Measurements from ENCODE around the gene MTMR4. TPM values are rescaled to one million over a fixed set of nuclear protein-coding genes. Genes with fewer than 3 reads are reported as not detected.
A peak's percentile ranks its signal among the peaks of the same experiment; 100 is the strongest.
"Not testable (repeated sequence)": the region's sequence is repeated elsewhere in the genome, so short reads cannot be mapped to it uniquely, and the experiment has no call there.

MTMR4 gene
- total RNA-seq (ENCODE audit: low replicate concordance): 62.2 and 76.5 TPM in 2 replicates
- long read RNA-seq, partial matches to known transcripts: 20 of 30 reads
- long read RNA-seq, other reads (novel, unspliced or antisense): 9 of 30 reads

GRCh38 chr17:58513965-58514769, at the start of gene MTMR4:
Gene MTMR4 (minus strand): TSS chr17:58514638. CDS start chr17:58514407, 231 bp downstream.
- Mint-ChIP-seq H3K27me3 (no peaks in the 10 kb centered on the region), H3K9me3 (no peaks in the 10 kb centered on the region), H3K27ac (peak within 1 kb of the TSS; percentile 96), H3K4me1 (ENCODE audit: unreplicated experiment) (peaks cover 35% of the 10 kb centered on the region), H3K4me3 (peak within 1 kb of the TSS; percentile 96), H3K36me3 (peaks cover 27% of the 10 kb centered on the region)
- TF ChIP-seq, protein P1, sequence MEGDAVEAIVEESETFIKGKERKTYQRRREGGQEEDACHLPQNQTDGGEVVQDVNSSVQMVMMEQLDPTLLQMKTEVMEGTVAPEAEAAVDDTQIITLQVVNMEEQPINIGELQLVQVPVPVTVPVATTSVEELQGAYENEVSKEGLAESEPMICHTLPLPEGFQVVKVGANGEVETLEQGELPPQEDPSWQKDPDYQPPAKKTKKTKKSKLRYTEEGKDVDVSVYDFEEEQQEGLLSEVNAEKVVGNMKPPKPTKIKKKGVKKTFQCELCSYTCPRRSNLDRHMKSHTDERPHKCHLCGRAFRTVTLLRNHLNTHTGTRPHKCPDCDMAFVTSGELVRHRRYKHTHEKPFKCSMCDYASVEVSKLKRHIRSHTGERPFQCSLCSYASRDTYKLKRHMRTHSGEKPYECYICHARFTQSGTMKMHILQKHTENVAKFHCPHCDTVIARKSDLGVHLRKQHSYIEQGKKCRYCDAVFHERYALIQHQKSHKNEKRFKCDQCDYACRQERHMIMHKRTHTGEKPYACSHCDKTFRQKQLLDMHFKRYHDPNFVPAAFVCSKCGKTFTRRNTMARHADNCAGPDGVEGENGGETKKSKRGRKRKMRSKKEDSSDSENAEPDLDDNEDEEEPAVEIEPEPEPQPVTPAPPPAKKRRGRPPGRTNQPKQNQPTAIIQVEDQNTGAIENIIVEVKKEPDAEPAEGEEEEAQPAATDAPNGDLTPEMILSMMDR (conservative IDR thresholded peaks at IDR 0.05): no peak
- peak; percentile 90 for DNase-seq (ENCODE audit: extremely low spot score, unreplicated experiment)

DNA sequence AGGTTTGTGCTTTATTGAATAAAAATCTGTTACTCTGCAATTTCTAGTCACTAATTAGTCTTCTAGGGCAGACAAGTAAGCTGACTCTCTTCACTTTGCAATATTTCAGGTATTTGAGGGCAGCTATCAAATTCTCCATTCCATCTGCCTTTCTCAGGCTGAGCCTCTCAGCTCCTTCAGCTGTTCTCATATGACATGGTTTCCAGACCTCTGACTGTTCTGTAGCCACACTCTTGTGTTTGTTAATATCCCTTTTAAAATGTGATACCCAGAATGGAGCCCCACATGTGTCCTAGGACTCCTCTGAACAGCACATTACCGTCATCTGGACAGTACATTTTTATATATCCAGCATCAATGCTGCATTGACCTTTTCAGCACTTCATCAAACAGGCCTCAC, 46.1 kb upstream of the MTMR4 start:
- Mint-ChIP-seq H3K9me3 (no peaks in the 10 kb centered on the region), H3K27me3 (no peaks in the 10 kb centered on the region), H3K4me1 (ENCODE audit: unreplicated experiment) (no peaks in the 10 kb centered on the region), H3K4me3 (no peak overlapping the region), H3K27ac (no peak overlapping the region), H3K36me3 (no peaks in the 10 kb centered on the region)
- DNase-seq (ENCODE audit: extremely low spot score, unreplicated experiment): no peak
- TF ChIP-seq, protein P1 (conservative IDR thresholded peaks at IDR 0.05): no peak

- DNase-seq (ENCODE audit: extremely low spot score, unreplicated experiment): no peak
- TF ChIP-seq, protein P1 (conservative IDR thresholded peaks at IDR 0.05): no peak
- no peaks in the 10 kb centered on the region for H3K9me3 Mint-ChIP-seq
- no peaks in the 10 kb centered on the region for H3K27me3 Mint-ChIP-seq
- H3K4me3 Mint-ChIP-seq: no peak overlapping the region
- no peaks in the 10 kb centered on the region for H3K4me1 Mint-ChIP-seq (ENCODE audit: unreplicated experiment)
- no peak overlapping the region for H3K27ac Mint-ChIP-seq
- H3K36me3 Mint-ChIP-seq: no peaks in the 10 kb centered on the region
These were observed 43.5 kb upstream of the MTMR4 start for GRCh38 chr17:58557981-58558380.

DNA sequence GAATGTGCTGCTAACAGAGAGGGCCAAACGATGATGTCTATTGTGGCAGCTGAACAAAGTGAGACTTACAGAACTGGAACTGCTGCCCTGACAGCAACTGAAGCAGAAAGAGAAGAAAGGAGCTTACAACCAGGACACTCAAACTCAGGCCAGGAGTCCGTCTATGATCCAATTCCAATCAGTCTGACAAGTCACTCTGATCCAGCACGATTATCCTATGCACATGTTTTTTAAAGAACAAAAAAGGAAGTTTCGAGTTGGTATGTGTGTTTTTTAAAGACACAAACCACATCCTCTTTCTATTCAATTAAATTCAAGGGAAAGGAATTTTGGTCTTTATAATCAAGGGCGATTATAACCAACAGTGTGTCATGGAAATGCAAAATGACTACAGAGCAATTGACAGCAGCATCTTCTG, 42.4 kb upstream of the MTMR4 start:
- H3K27ac Mint-ChIP-seq: no peak overlapping the region
- H3K9me3 Mint-ChIP-seq: no peaks in the 10 kb centered on the region
- no peaks in the 10 kb centered on the region for H3K4me1 Mint-ChIP-seq (ENCODE audit: unreplicated experiment)
- TF ChIP-seq, protein P1 (conservative IDR thresholded peaks at IDR 0.05): no peak
- no peak overlapping the region for H3K4me3 Mint-ChIP-seq
- peaks cover 3% of the 10 kb centered on the region for H3K27me3 Mint-ChIP-seq
- no peaks in the 10 kb centered on the region for H3K36me3 Mint-ChIP-seq
- DNase-seq (ENCODE audit: extremely low spot score, unreplicated experiment): no peak

- H3K9me3 Mint-ChIP-seq; H3K4me1 Mint-ChIP-seq (ENCODE audit: unreplicated experiment); H3K36me3 Mint-ChIP-seq; DNase-seq (ENCODE audit: extremely low spot score, unreplicated experiment); H3K4me3 Mint-ChIP-seq; H3K27ac Mint-ChIP-seq; H3K27me3 Mint-ChIP-seq: not testable (repeated sequence)
These were observed 40.7 kb upstream of the MTMR4 start for GRCh38 chr17:58555109-58555508.

GRCh38 chr17:58541249-58541648, 26.8 kb upstream of the MTMR4 start:
- no peak for DNase-seq (ENCODE audit: extremely low spot score, unreplicated experiment)
- peaks cover 38% of the 10 kb centered on the region for H3K27me3 Mint-ChIP-seq
- TF ChIP-seq, protein P1 (conservative IDR thresholded peaks at IDR 0.05): peak; percentile 47
- no peaks in the 10 kb centered on the region for H3K36me3 Mint-ChIP-seq
- no peak overlapping the region for H3K4me3 Mint-ChIP-seq
- H3K27ac Mint-ChIP-seq: no peak overlapping the region
- no peaks in the 10 kb centered on the region for H3K9me3 Mint-ChIP-seq
- no peaks in the 10 kb centered on the region for H3K4me1 Mint-ChIP-seq (ENCODE audit: unreplicated experiment)
